ENCODE data around the gene MXRA8.
"Not testable (repeated sequence)": the region's sequence is repeated elsewhere in the genome, so short reads cannot be mapped to it uniquely, and the experiment has no call there.

Gene MXRA8

DNA sequence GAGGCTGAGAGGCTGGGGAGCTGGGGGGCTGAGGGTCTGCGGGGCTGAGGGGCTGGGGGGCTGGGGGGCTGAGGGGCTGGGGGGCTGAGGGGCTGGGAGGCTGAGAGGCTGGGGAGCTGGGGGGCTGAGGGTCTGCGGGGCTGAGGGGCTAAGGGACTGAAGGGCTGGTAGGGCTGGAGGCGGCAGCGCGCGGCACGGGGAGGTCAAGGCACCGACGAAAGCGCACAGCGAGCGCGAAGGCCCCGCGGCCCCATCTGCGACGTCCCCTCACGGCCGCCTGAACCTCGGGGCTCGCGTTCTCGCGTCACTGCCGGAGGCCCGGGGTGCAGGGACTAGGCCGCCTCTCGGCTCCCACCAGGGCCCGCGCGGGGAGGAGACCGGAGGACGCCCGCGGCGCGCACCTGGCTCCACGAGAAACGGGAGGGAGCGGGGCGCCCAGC, 34.3 kb downstream of the MXRA8 start:
- DNase-seq (ENCODE audit: low read depth in 1 of 2, low spot score in 1 of 2) = no peak

DNA sequence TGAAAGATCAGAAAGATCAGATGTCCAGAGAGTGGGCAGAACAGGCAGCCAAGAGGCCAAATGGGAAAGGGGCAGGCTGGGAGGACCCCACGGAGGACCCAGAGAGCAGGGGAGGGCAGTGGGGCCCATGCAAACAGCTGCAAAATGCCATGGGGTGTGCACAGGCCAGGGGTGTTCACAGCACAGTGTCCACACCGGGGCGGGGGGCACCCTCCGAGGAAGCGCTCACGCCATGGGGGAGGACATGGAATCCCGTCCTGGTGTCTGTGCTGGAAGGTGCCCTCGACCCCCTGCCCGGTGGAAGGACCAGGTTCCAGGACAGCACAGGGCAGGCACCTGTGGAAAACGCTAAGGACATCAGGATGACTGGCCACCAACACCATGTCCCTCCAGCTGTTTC, 35.4 kb downstream of the MXRA8 start:
- no peak for DNase-seq (ENCODE audit: low read depth in 1 of 2, low spot score in 1 of 2)

DNA sequence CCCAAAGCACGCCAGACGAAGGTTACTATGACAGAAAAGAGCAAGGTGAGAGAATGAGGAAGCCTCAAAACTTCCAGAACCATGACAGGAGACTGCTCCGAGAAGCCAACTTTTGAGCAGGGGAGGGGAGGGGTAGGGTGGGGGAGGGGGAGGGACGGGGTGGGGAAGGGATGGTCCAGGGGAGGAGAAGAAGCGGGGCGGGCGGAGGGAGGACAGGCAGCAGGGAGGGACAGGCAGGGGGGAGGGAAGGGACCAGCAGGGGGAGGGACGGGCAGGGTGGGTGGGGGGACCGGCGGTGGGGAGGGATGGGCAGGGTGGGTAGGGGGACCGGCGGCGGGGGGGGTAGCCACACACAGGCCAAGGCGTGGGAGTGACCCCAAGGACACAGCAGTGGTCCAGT, 35.9 kb downstream of the MXRA8 start:
- DNase-seq (ENCODE audit: low read depth in 1 of 2, low spot score in 1 of 2) = no peak

DNA sequence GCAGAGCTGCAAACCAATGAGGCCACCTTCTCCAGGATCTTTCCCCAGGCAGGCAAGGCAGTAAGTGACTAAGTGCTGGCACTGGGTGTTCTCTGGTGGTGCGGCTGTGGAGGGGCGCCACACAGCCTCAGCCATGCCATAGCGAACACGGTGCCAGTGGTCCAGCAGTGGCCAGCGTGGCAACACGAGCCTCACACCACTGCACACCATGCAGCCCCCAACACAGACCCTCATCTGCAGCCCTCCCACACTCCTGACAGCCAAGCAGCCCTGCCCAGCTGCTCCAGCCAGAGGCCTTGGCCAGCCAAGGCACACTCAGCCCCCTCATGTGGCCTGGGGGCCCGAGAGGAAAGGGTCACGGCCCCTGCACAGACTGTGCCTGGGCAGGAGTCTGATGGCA, 36.9 kb downstream of the MXRA8 start:
- no peak for DNase-seq (ENCODE audit: low read depth in 1 of 2, low spot score in 1 of 2)

DNA sequence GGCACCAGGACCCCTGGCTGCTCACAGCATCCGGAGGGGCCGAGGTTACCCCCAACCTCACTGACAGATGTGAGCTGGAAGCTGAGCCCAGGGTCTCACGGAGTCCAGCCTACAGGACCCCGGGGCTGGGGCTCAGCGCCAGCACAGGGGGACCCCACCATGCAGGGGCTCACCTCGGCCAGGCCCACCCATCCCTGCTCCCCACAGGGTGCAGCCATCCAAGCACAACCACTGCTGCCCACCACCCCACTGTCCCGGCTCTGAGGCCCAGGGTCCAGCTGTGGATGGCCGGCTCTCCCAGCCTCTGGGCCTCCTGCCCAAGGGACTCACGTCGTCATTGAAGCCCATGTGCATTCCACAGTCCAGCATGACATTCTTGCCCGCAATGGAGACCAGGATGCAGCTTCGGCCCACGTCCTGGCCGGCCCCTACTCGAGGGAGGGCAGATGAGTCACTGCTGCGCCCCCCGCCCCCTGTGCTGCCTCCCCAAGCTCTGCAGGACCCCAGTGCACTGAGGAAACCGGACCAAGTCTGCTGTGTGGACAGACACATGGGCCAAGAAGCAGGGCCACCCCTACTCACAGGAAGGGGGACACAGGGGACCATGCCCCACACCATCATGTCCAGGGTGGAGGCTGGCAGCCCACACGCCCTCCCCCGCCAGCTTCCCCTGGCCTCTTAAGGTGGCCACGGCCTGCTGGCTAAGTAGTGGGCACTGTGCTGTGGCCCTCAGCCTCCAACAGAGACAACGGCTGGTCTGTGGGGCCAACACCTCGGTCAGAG, 37.5 kb downstream of the MXRA8 start:
- no peak for DNase-seq (ENCODE audit: low read depth in 1 of 2, low spot score in 1 of 2)

DNA sequence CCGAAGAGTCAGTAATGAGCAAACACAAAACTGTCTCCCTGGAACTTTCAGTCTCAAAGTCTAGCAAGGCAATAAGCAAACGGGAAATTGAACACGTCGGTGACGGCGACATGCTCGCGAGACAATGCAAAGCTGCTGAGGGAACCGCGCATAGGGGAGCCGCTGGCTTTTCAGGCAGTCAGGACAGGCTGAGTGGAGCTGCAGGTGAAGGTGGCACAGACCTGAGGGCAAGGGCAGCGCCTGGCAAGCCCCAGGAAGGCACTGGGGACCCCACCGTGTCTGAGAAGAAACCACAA, 38.8 kb downstream of the MXRA8 start:
- no peak for DNase-seq (ENCODE audit: low read depth in 1 of 2, low spot score in 1 of 2)

DNA sequence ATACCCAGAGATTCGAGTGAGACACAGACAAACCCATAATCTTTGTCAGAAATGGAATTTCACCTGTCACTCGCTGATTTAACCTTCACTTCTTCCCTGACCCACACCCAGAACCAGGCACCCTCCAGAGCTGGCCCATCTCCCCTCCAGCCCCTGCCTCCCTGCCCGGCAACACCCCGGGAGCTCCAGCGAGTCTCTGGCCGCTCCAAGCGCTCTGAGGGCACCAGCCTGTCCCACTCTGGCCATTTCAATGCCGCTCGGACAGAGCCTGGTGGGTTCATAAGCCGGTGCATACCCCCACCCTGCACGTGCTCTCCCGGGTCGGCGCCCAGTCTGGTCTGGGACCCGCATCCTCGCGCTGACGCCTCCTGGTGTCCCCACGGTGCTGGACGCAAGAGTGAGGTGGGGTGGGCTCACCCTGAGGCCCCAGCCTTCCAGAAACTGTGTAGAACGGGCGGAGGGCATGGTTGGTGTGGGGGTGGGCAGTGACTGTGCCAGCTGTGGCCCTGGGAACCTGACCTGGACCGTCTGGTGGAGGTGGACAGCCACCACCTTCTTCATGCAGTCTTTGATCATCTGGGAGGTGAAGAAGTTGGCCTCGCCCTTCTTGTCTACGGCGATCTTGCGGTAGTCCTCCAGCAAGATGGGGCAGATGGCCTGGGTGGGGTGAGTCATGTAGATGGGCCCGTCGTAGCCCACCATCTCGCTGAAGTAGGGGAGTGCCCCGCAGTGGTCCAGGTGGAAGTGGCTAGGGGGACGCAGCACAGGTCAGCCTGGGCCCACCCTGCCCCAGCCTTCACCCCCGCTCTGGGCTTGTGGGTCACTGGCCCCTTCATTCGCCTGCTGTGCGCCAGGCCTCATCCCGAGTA, 39.3 kb downstream of the MXRA8 start:
- DNase-seq (ENCODE audit: low read depth in 1 of 2, low spot score in 1 of 2) = no peak

DNA sequence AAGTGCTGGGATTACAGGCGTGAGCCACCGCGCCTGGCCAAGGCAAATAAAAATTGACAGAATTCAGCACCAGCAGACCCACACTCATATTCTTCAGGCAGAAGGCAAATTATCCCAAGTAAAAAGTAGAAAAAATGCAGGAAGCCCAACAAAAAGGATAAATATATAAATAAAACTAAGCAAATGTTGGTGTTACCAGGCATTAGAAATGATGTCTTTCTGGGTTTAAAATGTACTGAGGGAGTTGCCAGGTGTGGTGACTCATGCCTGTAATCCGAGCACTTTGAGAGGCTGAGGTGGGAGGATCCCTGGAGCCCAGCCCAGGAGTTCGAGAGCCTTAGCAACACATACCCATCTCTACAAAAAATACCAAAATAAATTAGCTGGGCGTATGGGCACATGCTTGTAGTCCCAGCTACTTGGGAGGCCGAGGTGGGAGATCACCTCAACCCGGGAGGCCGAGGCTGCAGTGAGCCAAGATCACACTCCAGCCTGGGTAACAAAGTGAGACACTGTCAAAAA, 40.2 kb downstream of the MXRA8 start:
- no peak for DNase-seq (ENCODE audit: low read depth in 1 of 2, low spot score in 1 of 2)

DNA sequence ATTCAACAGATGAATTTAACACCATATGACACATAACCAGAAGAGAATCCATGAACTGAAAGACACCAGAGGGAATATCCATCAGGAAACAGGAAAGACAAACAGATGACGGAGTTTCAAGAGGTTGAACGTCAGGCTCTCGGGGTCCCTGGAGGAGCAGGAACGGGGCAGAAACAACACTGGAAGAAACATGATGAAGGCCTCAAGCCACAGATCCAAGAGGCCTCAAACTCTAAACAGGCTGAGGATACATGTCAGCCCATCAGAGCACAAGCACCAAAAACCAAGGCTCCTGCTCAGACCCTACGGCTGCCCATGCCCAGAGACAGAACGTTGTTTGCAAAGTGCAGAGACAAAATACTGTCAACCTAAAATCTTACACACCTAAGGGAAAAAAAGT, 40.9 kb downstream of the MXRA8 start:
- no peak for DNase-seq (ENCODE audit: low read depth in 1 of 2, low spot score in 1 of 2)

DNA sequence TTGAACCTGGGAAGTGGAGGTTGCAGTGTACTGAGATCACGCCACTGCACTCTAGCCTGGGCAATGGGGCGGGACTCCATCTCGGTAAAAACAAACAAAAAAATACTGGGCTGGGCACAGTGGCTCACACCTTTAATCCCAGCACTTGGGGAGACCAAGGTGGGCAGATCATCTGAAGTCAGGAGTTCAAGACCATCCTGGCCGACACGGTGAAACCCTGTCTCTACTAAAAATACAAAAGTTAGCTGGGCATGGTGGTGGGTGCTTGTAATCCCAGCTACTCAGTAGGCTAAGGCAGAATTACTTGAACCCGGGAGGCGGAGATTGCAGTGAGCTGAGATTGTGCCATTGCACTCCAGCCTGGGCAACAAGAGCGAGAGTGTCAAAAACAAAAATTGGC, 42.2 kb downstream of the MXRA8 start:
- DNase-seq (ENCODE audit: low read depth in 1 of 2, low spot score in 1 of 2) = not testable (repeated sequence)

DNA sequence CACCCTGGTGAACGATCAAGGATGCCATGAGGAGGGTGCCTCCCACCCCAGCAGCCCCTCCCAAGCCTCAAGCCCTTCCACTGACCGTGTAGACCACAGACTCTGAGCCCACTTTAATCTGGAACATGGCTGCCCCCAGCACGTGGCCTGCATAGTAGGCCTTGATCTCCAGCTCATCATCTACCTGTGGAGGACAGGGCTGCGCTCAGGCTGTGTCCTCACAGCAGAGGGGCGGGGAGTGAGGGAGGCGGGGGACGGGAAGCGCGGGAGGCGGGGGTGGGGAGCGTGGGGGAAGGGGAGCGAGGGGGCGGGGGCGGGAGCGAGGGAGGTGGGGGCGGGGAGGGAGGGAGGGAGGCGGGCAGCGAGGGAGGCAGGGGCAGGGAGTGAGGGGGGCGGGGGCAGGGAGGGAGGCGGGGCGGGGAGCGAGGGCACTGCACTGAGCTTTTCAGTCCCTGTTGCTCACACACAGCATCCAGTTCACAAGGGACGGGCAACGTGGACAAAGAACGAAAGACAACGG, 42.9 kb downstream of the MXRA8 start:
- DNase-seq (ENCODE audit: low read depth in 1 of 2, low spot score in 1 of 2) = no peak

DNA sequence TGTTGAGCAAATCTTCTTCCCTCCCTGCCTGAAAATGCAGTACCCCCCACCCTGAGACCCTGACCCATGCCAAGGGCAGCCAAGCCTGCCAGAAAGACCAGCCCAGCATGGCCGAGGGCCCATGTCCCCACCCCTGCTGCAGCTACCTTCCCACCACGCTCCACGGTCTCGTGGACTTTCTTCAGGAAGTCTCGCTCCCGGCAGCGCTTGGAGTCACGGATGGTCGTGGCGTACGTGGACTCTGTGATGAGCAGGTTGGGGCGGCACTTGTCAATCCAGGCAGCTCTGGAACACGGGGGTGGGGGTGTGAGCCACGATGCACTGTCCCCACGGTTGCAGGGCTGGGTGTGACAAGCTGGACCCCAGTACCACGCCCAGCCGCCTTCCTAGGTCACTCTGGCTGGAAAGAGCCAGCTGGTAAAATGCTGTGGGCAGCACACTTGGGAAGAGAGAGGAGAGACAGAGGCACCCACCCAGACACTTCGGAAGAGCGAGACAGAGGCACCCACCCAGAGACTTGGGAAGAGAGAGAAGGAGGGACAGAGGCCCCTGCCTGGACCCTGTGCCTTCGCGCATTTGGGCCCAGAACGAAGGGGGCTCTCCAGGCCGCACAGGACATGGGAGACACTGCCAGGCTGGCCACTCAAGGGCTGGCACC, 43.5 kb downstream of the MXRA8 start:
- no peak for DNase-seq (ENCODE audit: low read depth in 1 of 2, low spot score in 1 of 2)

DNA sequence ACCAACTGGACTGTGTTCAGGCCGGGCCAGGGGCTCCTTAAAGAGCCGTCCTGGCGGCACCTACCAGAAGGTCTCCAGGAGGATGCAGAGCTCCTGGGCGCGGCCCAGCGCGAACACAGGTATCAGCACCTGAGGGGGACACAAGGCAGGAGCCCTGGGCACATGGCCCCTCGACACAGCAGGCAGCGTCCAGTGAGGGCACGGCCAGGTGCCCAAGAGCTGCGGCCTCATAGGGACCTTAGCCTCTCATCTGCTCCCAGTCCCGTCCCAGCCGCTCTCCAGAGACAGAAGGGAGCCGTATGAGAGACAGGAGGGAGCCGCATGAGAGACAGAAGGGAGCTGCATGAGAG, 44.1 kb downstream of the MXRA8 start:
- DNase-seq (ENCODE audit: low read depth in 1 of 2, low spot score in 1 of 2) = no peak

DNA sequence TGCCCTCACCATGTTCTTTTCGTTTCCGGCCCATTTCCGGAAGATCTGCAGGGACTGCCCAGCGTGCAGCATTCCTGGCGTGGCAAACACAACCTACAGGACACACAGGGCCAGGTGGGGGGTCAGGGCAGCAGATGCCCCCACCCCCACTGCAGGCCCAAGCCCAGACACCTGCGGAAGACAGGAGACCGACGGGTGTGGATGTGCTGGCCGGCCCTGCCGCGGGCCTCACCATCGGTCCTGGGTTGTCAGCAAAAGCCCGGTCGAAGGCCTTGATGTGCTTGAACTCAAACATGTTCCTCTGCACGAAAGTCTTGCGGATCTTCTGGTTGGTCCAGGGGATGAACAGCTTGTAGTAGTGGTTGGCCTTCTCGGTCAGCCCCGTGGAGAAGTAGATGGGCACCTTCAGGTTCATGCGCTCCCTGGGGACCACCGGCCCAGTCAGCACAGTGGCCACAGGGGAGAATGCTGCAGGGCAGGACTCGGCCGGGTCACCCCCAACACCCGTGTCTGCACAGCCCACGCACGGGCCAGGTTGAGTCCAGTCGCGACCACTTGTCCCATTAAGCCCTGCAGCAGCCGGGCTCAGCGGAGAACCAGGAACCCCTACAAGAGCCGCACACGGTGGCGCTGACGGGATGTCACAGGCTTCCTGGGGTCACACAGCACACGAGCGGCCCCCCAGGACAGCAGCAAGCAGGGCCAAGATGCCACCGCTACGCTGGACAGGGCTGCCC, 44.7 kb downstream of the MXRA8 start:
- no peak for DNase-seq (ENCODE audit: low read depth in 1 of 2, low spot score in 1 of 2)

DNA sequence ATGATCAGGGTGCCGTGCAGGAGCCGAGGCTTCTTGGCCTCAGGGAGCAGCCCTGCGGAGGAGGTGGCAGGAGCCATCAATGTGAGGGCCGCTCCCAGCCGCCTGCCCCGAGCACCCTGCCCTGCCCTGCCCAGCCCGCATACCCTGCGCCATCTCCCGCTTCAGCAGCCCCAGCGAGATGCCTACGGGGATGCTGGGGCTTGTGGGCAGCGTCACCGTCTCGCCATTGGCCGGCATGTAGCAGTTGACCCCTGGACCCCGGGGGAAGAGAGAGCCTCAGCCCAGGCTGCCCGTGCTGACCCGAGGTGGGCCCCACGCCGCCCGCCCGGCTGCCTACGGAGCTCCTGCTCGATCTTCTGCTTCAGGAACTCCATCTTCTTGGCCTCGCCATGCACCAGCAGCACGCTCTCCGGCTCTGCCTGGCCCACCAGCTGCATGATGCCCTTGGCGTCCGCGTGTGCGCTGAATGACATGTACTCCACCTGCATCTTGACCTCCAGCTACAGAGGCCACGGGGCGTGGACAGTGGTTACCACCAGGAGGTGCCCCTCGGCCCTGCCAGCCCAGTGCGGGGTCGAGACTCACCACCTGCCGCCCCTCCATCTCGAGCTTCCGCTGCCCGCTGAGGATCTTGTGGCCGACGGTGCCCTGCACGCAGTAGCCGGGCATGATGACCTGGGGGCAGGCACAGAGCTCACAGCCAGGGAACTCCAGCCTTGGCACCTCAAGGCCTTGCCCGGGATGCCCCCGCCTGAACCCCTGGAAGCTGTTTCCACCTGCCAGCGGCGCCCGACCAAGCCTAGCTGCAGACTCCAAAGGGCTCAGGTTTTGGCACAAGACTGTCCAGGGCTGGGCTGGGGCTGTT, 45.7 kb downstream of the MXRA8 start:
- DNase-seq (ENCODE audit: low read depth in 1 of 2, low spot score in 1 of 2) = no peak

DNA sequence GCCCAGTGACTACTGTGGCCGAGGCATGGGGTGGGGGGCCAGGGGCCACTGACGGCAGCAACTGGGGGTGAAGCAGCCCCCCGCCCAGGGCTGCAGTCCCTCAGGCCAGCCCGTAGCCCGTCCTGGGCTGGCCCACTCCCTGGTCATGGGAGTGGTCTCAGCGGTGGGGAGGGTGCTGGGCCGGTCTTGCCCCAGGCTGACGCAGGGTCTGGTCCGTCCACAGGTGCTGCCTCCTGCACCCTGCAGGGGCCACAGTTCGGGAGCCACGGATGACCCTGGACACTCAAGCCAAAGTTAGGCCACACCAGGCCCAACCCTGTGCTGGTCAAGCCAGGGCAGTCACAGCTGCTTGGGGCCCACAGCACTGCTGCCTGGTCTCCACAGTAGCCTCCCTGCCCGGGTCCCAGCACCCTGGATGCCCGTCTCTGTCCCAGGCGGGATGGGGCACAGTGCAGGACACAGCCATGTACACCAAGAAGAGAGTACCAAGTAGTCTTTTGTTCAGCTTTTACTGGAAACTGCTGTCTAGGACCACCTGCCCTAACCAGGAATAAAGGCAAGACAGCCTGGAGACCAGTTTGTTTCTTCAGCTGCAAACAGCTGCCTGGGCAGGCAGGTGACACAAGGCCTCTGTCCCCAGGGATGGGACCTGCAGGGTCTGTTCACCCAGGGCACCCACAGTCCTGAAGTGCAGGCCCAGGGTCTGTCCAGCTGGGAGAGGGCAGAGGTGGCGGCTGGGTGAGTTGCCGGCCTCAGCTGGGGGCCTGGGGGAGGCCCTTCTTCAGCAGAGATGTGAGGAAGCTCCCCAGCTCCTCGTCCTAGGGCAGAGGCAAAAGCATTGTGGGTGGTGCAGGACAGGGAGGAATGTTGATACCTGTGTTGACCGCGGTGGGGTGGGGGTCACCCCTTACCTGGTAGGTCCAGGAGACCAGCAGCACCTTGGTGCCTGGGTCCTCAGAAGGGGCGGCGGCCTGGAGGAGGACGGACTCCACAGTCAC, 46.9 kb downstream of the MXRA8 start:
- DNase-seq (ENCODE audit: low read depth in 1 of 2, low spot score in 1 of 2) = no peak

DNA sequence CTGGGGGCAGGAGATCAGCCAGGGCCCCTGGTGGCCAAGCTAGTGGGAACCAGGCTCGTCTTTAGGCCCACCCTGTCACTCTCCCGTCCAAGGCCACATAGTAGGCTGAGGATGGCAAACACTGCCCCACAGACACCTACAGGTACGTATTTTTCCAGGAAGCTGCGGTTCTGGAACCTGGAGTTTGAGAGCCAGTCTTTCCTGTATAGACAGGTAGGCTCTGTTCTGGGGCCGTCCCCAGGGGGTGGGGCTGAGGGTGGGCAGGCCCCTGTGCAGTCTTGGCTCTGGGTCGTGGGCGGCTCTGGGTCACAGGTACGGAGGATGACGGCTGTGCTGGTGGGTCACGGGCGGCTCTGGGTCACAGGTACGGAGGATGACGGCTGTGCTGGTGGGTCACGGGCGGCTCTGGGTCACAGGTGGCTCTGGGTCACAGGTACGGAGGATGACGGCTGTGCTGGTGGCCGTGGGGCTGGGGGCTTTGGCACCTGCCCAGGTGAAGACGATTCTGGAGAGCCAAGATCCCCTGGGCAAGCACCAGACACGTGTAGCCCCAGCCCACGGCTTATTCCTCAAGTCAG, 47.8 kb downstream of the MXRA8 start:
- no peak for DNase-seq (ENCODE audit: low read depth in 1 of 2, low spot score in 1 of 2)

DNA sequence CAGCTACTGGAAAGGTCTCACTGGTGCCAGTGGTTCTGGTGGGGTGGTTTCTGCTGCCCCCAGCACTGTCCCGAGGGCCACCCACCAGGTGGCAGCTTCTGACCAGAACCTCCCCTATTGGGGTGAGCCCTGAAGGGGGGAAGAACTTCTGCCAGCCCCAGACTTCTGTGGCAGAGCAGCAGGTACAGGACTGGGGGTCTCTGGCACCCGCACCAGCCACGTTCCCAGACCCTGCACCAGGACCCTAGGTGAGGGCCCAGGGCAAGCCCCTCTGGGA, 48.3 kb downstream of the MXRA8 start:
- no peak for DNase-seq (ENCODE audit: low read depth in 1 of 2, low spot score in 1 of 2)

Measured in activated CD4-positive, alpha-beta T cell treated with anti-CD3 and anti-CD28 coated beads, Interleukin-2, amount 50 U/mL, for 24 hours (primary cell).